ENCODE data around the gene KAT6B.
"Not testable (repeated sequence)": the region's sequence is repeated elsewhere in the genome, so short reads cannot be mapped to it uniquely, and the experiment has no call there.

KAT6B gene

GRCh38 chr10:74863551-74863950 lies 37.2 kb downstream of the KAT6B start:
- peak; percentile 24 to 34 for DNase-seq

- DNase-seq, result no peak
These were observed 41.0 kb downstream of the KAT6B start for GRCh38 chr10:74867351-74867750.

GRCh38 chr10:74868392-74868977 lies 42.1 kb downstream of the KAT6B start:
- DNase-seq, result no peak

- DNase-seq, result no peak
These were observed 43.2 kb downstream of the KAT6B start for GRCh38 chr10:74869635-74870034.

GRCh38 chr10:74870191-74870590 lies 43.8 kb downstream of the KAT6B start:
- no peak for DNase-seq

GRCh38 chr10:74871595-74872382 lies 45.4 kb downstream of the KAT6B start:
- DNase-seq, result no peak

GRCh38 chr10:74873803-74874454 lies 47.5 kb downstream of the KAT6B start:
- no peak for DNase-seq

- DNase-seq, result no peak
These were observed 48.2 kb downstream of the KAT6B start for GRCh38 chr10:74874649-74875048.

GRCh38 chr10:74875068-74875467 lies 48.7 kb downstream of the KAT6B start:
- no peak for DNase-seq

GRCh38 chr10:74875966-74876365 lies 49.6 kb downstream of the KAT6B start:
- no peak for DNase-seq

GRCh38 chr10:74877054-74877453 lies 50.7 kb downstream of the KAT6B start:
- not testable (repeated sequence) for DNase-seq

GRCh38 chr10:74877898-74878297 lies 51.5 kb downstream of the KAT6B start:
- DNase-seq, result no peak

- DNase-seq, result no peak
These were observed 53.6 kb downstream of the KAT6B start for GRCh38 chr10:74880041-74880440.

- no peak for DNase-seq
These were observed 55.0 kb downstream of the KAT6B start for GRCh38 chr10:74881253-74881884.

- DNase-seq, result no peak
These were observed 56.0 kb downstream of the KAT6B start for GRCh38 chr10:74882427-74882826.

GRCh38 chr10:74882831-74883230 lies 56.4 kb downstream of the KAT6B start:
- DNase-seq, result no peak

- DNase-seq, result no peak
These were observed 57.0 kb downstream of the KAT6B start for GRCh38 chr10:74883428-74883827.

GRCh38 chr10:74887614-74888284 lies 61.3 kb downstream of the KAT6B start:
- peak; percentile 12 to 14 for DNase-seq

GRCh38 chr10:74888962-74889661 lies 62.7 kb downstream of the KAT6B start:
- peak; percentile 31 to 53 for DNase-seq

- DNase-seq, result no peak
These were observed 63.2 kb downstream of the KAT6B start for GRCh38 chr10:74889662-74889998.

GRCh38 chr10:74890460-74890859 lies 64.1 kb downstream of the KAT6B start:
- no peak for DNase-seq

GRCh38 chr10:74891053-74891452 lies 64.7 kb downstream of the KAT6B start:
- no peak for DNase-seq

Measured in inflammatory macrophage (primary cell).